Activated CD4-positive, alpha-beta T cell treated with anti-CD3 and anti-CD28 coated beads for 48 hours (primary cell): ENCODE measurements around the gene CCDC154.

Experiments
- DNase-seq: peaks from one replicate; pipeline ENCODE4 v3.0.0-alpha.2; 2020

The CCDC154 gene

GRCh38 chr16:1434644-1435592 is 9.4 kb downstream of the CCDC154 start:
- no peak for DNase-seq

- no peak for DNase-seq
Measured at GRCh38 chr16:1433756-1434155, 10.6 kb downstream of the CCDC154 start.

- DNase-seq: no peak
Measured at GRCh38 chr16:1433263-1433560, 11.1 kb downstream of the CCDC154 start.

GRCh38 chr16:1432388-1433262 is 11.7 kb downstream of the CCDC154 start:
- no peak for DNase-seq

GRCh38 chr16:1431497-1432270 is 12.7 kb downstream of the CCDC154 start:
- DNase-seq: no peak

GRCh38 chr16:1430759-1431496 is 13.4 kb downstream of the CCDC154 start, which contains the start of gene PERCC1:
Gene PERCC1 (plus strand): TSS chr16:1431078. CDS start chr16:1432594, 1,516 bp downstream.
- DNase-seq: no peak

GRCh38 chr16:1430214-1430758 is 14.1 kb downstream of the CCDC154 start:
- DNase-seq: no peak

GRCh38 chr16:1429631-1430030 is 14.7 kb downstream of the CCDC154 start:
- no peak for DNase-seq

- DNase-seq: no peak
Measured at GRCh38 chr16:1429012-1429411, 15.3 kb downstream of the CCDC154 start.

GRCh38 chr16:1428511-1428910 is 15.8 kb downstream of the CCDC154 start:
- peak; percentile 70 for DNase-seq

GRCh38 chr16:1427473-1428461 is 16.6 kb downstream of the CCDC154 start:
- no peak for DNase-seq

- no peak for DNase-seq
Measured at GRCh38 chr16:1426734-1427471, 17.5 kb downstream of the CCDC154 start.

- DNase-seq: no peak
Measured at GRCh38 chr16:1425616-1426370, 18.6 kb downstream of the CCDC154 start.

GRCh38 chr16:1424028-1424427 is 20.3 kb downstream of the CCDC154 start:
- DNase-seq: peak; percentile 17

GRCh38 chr16:1422076-1422475 is 22.3 kb downstream of the CCDC154 start:
- no peak for DNase-seq

GRCh38 chr16:1420111-1420539 is 24.2 kb downstream of the CCDC154 start:
- peak; percentile 25 for DNase-seq

- DNase-seq: no peak
Measured at GRCh38 chr16:1416521-1416941, 27.8 kb downstream of the CCDC154 start.

GRCh38 chr16:1414532-1415260 is 29.7 kb downstream of the CCDC154 start, which contains the start of gene UNKL:
Gene UNKL (minus strand): TSS chr16:1414704. CDS start chr16:1414691, 13 bp downstream.
- DNase-seq: peak; percentile 86
